Measurements from ENCODE around the gene USP32. TPM values are rescaled to one million over a fixed set of nuclear protein-coding genes. Genes with fewer than 3 reads are reported as not detected.

The USP32 gene
- total RNA-seq, 1 donor from 2014 or later: 40.8 TPM

GRCh38 chr17:60247836-60248461, 144.0 kb downstream of the USP32 start:
- peaks cover 19% of the 10 kb centered on the region for H3K4me1 Mint-ChIP-seq
- no peak overlapping the region for H3K4me3 Mint-ChIP-seq
- H3K27ac Mint-ChIP-seq (ENCODE audit: unreplicated experiment): no peak overlapping the region
- H3K27me3 Mint-ChIP-seq (ENCODE audit: low read depth): no peaks in the 10 kb centered on the region
- peaks cover 5% of the 10 kb centered on the region for H3K9me3 Mint-ChIP-seq
- no peak for TF ChIP-seq CTCF (conservative IDR thresholded peaks at IDR 0.05)
- no peak for DNase-seq (ENCODE audit: low read depth, low spot score)
- peaks cover 13% of the 10 kb centered on the region for H3K36me3 Mint-ChIP-seq (ENCODE audit: low read depth)

GRCh38 chr17:60244656-60245055, 147.3 kb downstream of the USP32 start:
- no peaks in the 10 kb centered on the region for H3K27me3 Mint-ChIP-seq (ENCODE audit: low read depth)
- no peak for DNase-seq (ENCODE audit: low read depth, low spot score)
- H3K27ac Mint-ChIP-seq (ENCODE audit: unreplicated experiment): no peak overlapping the region
- H3K4me3 Mint-ChIP-seq: no peak overlapping the region
- peaks cover 5% of the 10 kb centered on the region for H3K9me3 Mint-ChIP-seq
- H3K36me3 Mint-ChIP-seq (ENCODE audit: low read depth): peaks cover 14% of the 10 kb centered on the region
- H3K4me1 Mint-ChIP-seq: peaks cover 18% of the 10 kb centered on the region
- TF ChIP-seq CTCF (conservative IDR thresholded peaks at IDR 0.05): no peak

- H3K9me3 Mint-ChIP-seq: no peaks in the 10 kb centered on the region
- H3K27ac Mint-ChIP-seq (ENCODE audit: unreplicated experiment): peak overlapping the region; percentile 68
- no peaks in the 10 kb centered on the region for H3K27me3 Mint-ChIP-seq (ENCODE audit: low read depth)
- H3K36me3 Mint-ChIP-seq (ENCODE audit: low read depth): peaks cover 8% of the 10 kb centered on the region
- no peaks in the 10 kb centered on the region for H3K4me1 Mint-ChIP-seq
- DNase-seq (ENCODE audit: low read depth, low spot score): no peak
- H3K4me3 Mint-ChIP-seq: no peak overlapping the region
- TF ChIP-seq CTCF (conservative IDR thresholded peaks at IDR 0.05): no peak
Measured at GRCh38 chr17:60240290-60240689, 151.6 kb downstream of the USP32 start.

GRCh38 chr17:60231691-60232090, 160.2 kb downstream of the USP32 start:
- H3K9me3 Mint-ChIP-seq: no peaks in the 10 kb centered on the region
- TF ChIP-seq CTCF (conservative IDR thresholded peaks at IDR 0.05): no peak
- no peaks in the 10 kb centered on the region for H3K27me3 Mint-ChIP-seq (ENCODE audit: low read depth)
- H3K27ac Mint-ChIP-seq (ENCODE audit: unreplicated experiment): no peak overlapping the region
- no peak for DNase-seq (ENCODE audit: low read depth, low spot score)
- peaks cover 10% of the 10 kb centered on the region for H3K4me1 Mint-ChIP-seq
- peaks cover 7% of the 10 kb centered on the region for H3K36me3 Mint-ChIP-seq (ENCODE audit: low read depth)
- no peak overlapping the region for H3K4me3 Mint-ChIP-seq

GRCh38 chr17:60231234-60231633, 160.7 kb downstream of the USP32 start:
- Mint-ChIP-seq H3K9me3 (no peaks in the 10 kb centered on the region), H3K4me3 (no peak overlapping the region), H3K27me3 (ENCODE audit: low read depth) (no peaks in the 10 kb centered on the region), H3K27ac (ENCODE audit: unreplicated experiment) (no peak overlapping the region), H3K4me1 (peaks cover 10% of the 10 kb centered on the region), H3K36me3 (ENCODE audit: low read depth) (peaks cover 7% of the 10 kb centered on the region)
- DNase-seq (ENCODE audit: low read depth, low spot score): no peak
- TF ChIP-seq CTCF (conservative IDR thresholded peaks at IDR 0.05): peak; percentile 54
